SK-N-DZ (cell line): ENCODE data around the gene WNT16.
"Not testable (repeated sequence)": the region's sequence is repeated elsewhere in the genome, so short reads cannot be mapped to it uniquely, and the experiment has no call there.

ENCODE experiments used
- DNase-seq: peaks from one replicate; pipeline ENCODE4 v3.0.0-alpha.2; 2015; ENCODE audit warnings: low spot score

Gene WNT16

DNA sequence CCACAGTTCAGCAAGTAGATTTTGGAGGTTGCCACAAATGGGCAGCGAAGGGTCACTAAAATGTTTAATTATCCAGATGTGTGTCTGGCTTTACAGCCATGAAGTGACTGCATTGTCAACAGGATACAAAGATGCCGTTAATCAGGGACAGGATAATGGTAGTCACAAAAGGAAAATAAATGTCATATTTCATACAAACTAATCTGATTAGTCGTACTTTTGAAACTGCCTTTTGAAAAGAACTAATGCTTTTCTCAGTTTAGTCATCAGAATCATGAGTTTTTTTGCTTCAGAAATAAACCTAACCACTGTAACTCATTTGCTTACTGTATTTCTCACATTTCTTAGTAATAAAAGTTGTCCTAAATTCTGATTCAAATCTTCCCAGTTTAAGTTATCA is 22.2 kb upstream of the WNT16 start:
- no peak for DNase-seq

DNA sequence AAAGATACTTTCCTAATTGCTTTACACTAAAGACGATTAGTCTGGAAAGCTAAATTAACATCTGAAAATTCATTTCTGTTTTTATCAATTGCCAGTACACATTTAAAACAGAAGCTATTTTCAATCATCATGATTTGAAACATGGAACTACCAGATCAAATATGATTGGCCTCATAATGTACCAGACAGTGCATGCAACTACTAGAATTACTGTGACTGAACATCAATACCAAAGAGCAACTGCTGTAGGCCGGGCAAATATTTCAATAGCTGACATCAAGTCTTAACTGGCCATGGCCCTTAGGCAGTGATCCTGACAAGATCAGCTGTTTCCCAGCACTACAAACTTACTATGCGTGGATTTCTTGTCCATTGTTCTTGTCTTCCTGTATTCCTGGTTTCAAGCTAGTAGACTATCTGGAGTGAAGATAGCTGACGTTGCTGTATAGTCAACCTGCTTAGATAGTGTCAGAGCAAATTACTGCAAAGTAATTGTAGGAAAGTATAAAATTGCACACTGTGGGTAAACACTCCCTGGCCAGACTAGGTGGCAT is 21.7 kb upstream of the WNT16 start:
- no peak for DNase-seq

DNA sequence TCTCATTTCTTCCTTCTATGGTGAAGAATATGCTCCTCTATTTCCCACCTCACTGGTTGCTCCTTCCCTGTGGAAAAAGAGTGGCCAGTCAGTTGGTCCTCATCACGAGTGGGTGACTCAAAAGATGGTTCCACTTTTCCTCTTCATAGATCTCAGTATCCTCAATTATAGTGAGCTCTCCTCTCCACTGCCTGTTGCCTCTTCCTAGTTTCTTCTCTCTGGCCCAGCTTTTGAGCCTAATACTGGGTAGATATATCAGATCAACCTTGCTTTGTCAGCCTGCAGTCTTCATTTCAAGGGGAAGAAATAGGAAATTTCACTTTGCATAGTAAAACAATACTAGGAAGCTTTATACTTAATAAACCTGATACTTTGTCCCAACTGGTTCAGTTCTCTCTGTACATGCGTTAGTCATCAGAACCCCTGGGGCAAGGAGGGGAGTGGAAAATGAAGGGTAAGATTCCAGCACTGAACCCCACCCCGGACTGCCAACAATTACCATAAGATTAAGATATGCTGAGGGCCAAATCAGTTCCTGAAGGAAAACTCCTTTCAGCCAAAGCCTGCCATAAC is 15.5 kb upstream of the WNT16 start:
- no peak for DNase-seq

DNA sequence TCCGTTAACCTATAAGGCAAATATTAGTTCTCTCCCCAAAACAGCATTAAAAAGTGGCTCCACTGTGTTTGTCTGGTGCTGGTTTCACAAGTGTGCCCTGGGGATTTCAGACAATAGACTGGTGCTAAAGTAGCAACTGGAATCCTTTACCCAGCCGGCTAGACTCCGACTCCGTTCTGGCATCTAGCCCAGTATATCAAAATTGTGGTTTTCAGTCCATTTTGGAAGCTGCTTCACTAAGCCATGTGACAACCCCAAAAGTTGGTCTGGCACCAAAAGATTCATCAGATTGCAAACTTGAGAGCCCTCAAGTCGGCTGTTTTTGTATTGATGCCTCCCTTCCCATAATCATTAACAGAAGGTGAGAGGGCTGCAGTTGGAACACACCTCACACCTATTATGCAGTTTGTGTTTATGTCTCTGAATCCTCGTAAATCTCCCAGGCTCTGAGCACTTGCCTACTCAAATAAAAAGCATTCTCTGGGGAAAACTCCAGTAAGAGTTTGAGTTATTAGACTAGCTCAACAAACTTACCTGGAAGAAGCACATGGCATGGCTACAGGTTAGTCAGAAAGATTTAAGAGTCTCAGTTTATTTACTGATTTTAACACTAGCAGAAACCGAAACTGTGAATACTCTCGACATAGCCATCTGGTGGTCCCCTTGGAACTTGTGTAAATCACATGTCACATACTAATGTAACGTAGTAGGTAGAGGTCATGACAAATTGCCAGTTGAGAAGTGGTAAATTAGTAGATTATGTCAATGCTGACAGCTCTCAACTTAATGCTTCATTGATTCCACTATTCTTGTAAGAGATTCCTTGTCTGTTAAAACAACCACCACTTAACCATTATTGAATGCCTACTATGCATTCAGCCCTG is 14.8 kb upstream of the WNT16 start:
- no peak for DNase-seq

DNA sequence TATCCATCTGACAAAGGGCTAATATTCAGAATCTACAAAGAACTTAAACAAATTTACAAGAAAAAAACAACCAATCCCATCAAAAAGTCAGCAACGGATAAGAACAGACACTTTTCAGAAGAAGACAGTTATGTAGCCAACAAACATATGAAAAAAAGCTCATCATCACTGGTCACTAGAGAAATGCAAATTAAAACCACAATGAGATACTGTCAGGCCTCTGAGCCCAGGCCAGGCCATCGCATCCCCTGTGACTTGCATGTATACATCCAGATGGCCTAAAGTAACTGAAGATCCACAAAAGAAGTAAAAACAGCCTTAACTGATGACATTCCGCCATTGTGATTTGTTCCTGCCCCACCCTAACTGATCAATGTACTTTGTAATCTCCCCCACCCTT is 13.6 kb upstream of the WNT16 start:
- DNase-seq, result not testable (repeated sequence)

DNA sequence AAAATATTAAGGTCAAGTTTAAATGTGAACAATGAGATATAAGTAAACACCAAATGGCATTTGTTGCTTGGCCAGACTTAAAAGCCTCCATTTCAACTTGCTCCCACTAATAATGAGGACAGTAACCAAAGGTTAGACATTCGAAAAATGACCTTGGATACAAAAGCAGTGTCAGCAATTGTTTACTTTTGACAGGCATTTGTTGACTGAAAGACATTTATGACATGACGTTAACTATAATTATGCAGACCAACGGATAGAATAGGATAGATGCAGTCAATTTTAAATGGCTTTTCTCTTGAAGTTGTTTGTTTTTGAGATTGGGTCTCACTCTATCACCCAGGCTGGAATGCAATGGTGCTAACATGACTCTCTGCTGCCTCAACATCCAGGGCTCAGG is 6.3 kb upstream of the WNT16 start:
- no peak for DNase-seq

DNA sequence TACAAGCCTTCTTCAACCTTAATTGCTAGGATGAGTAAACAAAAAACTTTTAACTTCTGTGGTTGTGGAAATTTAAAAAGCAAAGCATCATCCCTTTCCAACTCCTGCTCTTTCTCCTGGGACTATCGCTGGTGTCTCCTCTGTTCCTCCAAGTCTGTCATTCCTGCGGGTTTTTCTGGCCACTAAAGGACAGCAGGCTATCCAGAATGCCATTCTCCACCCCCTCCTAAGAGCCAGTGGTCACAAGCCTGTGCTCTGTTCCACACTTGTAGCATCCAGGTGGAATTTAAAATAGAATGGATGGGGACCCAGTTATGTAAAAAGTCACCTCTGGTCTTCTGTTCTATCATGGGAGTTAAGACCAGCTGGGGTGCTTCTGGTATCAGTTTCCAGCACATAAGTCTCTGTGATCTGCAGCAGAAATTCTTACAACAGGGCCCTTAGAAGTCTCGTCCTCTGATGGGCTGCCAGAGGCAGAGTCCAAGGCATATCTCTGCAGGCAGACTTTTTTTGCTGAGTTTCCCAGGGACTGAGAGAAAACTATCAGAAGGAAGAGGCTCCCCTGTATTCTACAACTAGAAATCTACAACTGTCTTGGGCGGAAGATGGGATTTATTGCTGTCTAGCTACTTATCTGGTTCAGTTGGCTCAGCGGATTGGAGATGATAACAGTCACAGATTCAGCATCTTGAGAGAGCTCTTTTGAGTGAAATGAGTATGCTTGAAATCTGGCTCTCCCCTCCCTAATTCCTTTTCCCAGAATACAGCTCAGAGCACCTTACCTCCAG is 5.1 kb upstream of the WNT16 start:
- no peak for DNase-seq

DNA sequence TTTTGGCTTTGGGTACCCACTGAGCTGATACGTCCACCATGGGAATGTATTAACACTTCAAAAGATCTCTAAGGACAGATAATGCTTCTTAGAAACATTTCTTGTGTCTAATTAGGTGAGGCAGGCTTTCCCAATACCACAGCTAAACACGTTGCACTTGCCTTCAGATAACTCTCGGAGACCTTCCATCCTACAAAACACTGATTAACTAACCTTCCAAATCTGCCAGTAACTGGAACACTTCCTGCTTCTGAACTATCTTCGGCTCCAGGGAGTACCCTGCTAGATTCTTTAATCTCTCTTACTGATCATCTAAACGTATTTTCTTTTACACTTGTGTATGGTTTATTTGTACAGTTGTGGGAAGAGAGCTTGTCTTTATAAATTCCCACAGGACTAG is 1.1 kb upstream of the WNT16 start:
- DNase-seq, result no peak

DNA sequence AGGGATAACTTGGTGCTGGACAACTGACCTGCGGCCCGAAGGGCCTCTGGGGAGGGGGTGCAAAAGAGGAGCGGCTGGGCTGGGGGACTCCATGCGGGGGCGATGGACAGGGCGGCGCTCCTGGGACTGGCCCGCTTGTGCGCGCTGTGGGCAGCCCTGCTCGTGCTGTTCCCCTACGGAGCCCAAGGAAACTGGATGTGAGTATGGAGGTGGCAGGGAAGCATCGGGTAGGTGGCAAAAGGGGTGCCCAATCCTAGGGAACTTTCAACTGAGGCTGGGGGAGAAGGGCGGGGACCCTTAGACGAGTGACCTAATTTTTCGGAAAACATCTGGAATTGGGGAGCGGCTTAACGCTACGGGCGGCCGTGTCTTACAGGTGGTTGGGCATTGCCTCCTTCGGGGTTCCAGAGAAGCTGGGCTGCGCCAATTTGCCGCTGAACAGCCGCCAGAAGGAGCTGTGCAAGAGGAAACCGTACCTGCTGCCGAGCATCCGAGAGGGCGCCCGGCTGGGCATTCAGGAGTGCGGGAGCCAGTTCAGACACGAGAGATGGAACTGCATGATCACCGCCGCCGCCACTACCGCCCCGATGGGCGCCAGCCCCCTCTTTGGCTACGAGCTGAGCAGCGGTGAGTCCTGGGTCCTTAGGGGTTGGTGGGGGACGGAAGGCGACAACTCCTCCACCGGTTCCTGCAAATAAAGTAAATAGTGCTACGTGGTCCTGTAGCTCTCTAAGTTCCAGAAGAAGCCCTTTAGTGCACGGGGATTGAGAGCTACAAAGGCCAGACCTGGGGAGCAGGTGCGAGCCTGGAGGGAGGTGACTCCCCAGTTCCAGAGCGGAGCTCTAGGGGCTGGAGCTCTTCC is 622 bp downstream of the WNT16 start:
- peak; percentile 42 for DNase-seq

DNA sequence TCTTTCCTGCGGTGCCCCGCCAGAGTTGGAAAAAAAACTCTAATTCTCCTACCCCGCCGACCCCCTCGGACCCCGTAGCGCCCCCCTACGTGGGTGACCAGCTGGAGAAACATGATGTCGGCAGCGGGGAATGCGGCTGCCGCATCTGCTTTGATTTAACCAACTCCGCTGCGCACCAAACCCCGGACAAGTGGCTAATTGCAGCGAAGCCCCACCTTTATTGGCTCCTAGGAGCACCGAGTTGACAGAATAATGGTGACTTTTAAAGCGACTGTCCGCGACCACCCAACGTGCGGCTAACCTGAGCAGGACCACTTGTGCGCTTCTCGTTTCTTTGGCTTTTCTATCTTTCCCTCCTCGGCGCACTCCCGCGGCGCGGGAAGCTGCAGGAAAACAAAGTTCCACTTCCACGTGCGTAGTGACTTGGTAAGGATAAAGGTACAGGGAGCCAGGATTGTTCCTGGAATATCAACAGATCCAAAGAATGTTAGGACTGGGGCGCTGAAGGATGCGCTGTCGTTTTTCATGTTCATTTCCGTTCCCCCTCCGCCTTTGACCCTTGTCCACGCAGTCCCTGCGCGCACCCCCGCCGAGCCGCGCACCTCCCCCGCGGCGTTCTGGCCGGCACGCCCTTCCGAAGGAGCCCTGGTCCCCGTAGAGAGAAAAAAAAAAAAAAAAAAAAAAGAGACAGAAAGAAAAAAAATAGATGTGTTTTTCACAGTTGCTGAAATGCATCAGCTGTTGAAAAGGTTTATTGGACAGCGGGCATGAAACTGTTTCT is 1.4 kb downstream of the WNT16 start:
- no peak for DNase-seq

DNA sequence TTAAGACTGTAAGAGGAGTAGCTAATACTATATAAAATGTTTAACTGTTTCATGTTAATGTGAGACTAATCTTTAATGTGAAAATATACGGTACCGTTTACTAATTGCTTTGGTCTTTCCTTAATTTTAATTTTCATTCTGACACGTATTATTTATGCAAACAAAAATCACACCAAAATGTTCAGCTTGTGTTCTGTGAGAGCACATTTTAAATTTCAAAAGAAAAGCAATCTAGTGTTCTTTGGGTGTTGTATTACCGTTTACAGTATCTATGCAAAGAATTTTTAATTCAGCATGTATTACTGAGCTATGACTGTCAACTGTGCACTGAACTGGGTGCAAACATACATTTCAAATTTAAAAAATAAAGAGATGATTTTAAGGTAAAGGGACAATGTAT is 2.2 kb downstream of the WNT16 start:
- DNase-seq, result no peak

DNA sequence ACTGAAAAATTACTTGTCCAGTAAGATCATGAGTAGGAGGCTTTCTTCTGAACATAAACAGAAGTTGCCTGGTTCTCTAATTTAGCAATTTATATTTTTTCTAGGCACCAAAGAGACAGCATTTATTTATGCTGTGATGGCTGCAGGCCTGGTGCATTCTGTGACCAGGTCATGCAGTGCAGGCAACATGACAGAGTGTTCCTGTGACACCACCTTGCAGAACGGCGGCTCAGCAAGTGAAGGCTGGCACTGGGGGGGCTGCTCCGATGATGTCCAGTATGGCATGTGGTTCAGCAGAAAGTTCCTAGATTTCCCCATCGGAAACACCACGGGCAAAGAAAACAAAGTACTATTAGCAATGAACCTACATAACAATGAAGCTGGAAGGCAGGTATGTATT is 2.8 kb downstream of the WNT16 start:
- no peak for DNase-seq

DNA sequence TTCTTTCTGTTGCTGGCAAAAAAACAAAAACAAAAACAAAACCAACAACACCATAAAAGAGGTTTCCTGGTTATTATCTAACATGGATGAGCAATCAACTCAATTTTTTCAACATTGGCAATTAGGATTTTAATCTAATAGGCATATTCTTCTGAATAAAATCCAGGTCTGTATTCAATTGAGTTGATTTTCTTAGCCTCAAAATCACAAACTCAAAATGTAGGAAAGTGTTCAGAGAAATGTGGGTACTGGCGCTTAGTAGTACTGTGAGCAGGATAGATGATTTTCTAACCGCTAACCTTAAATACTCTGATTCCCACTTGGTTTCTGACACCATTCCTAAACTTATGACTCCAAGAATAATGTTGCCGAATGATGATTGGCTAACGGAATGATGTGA is 5.6 kb downstream of the WNT16 start:
- DNase-seq, result no peak

DNA sequence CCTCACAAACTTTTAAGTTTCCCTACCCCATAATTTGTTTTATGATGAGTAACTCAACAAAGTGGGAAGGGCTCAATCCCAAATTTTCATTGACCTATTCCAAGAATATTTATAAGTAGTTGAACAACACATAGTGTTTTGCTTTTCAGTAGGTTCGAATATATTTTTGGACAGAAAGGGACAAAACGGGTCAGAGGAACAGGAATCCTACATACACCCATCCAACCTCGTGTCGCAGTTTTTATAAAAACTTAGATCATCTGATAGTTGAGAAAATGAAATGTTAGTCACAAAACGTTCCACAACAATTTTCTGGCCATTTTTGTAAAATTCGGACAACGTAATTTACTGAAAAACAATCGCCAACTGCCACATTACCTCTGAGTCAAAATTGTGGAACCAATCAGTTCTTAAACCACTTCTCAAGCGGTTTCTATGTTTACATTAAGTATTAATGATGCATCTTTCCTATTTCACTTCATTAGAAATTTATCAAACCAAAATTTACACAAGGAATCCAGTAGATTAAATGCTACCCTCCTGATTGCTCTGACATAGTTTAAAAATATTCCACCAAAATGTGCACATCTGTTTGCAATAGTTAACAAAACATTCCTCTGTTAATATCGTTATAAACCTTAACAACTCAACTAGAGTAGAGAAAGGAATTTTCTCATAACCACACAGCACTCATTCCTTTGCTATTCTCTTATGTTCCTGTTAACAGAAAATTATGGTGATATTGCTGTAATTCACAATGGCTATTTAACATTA is 6.3 kb downstream of the WNT16 start:
- DNase-seq, result no peak

DNA sequence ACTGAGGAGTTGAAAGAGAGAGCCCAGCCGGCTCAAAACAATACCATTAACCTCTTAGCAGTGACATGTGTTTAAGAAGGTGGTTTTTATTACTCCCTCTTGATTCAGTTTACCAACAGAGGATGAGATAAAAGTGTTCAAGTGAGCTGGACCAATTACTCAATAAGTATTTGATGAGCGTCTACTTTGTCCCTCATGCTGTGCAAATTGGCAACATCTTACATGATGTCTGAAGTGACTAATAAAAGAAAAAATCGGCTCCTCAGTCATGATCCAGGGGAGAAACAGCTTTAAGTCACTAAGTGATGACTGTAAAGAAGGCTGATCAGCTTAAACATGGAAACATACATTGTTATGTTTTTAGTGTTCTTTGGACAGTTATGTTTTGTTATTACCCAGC is 7.8 kb downstream of the WNT16 start:
- no peak for DNase-seq

DNA sequence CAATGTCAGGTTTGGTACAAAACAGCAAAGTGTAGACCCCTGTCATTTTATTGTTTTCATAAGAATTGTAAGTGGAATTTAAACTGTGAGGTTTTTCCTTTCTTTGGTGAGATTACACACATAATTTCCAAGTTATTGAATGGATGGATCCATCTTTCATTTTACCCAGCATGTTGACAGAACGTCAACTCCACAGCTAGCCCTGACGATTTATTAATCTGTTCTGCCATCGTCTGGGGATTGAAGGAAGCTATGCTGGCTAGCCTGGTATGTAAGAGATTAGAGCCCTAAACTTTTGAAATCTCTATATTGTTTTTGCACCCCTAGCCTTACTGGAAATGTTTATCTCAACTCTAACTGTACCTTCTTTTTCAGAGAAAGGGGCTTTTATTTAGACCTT is 8.6 kb downstream of the WNT16 start:
- DNase-seq, result no peak

DNA sequence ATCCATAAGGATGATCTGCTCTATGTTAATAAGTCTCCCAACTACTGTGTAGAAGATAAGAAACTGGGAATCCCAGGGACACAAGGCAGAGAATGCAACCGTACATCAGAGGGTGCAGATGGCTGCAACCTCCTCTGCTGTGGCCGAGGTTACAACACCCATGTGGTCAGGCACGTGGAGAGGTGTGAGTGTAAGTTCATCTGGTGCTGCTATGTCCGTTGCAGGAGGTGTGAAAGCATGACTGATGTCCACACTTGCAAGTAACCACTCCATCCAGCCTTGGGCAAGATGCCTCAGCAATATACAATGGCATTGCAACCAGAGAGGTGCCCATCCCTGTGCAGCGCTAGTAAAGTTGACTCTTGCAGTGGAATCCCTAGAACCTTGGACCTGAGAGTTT is 10.3 kb downstream of the WNT16 start:
- DNase-seq, result no peak

DNA sequence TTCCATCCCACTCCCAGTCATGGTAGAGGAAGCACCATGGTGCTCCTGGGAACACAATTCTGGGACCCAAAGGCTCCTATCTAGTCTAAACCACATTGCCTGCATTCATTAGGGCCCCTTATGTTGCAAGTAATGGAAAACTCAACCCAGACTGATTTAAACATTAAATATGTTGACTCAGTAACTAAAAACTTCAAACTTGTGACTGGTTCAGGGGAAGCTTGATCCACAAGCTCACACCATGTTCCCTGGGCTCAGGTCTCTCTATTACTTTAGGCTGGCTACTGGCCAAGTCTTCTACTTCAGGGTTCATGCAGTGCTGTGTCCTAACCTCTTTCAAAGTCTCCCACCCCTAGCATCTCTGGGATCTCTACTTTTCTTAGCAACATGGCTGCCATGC is 13.1 kb downstream of the WNT16 start:
- DNase-seq, result no peak

DNA sequence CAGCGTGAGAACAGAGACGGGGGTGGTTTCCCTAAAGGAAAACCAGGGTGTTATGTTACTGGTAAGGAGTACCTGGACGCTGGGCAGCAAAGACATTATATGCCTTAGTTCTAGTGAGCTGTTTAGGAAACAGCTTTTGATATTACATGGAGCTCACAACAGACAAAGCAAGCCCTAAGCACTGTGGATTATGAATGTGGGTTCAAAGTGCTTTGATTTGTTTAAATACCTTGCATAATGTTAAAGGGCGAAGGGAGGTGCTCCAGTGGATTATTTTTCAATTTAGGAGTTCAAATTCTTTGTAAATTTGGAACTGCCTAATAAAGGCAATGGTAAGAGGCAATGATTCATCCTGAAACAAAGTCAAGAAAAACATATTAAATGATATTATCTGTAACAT is 13.8 kb downstream of the WNT16 start:
- DNase-seq, result no peak

DNA sequence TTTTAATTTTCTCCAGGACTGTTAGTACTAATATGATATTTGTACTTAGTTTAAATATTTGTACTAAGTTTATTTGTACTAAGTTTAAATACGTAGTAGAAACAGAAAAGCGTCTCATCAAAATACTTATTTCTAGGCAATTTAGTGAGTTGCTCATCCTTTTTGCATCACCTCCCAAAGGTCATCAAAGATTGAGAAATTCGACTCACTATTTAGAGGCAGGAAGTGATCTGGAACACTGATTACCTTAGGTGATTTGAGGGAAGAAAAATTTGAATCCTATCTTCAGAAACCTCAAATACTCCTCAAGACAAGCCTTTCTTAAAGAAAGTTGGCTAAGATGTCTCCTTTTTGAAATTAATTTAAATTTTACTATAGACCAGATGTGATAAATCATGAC is 14.5 kb downstream of the WNT16 start:
- no peak for DNase-seq
